HEK293 (cell line): ENCODE measurements around the gene SYN1.

Experiments
- HOXC10 ChIP-seq: sonication (generic); formaldehyde crosslinking; IDR thresholded peaks from 2 replicates; pipeline ENCODE4 v1.8.1; 2023; ENCODE audit warnings: mild to moderate bottlenecking, missing genetic modification reagents
- SP2 ChIP-seq: fragments of 450-650 bp; formaldehyde crosslinking; IDR thresholded peaks from 2 replicates; pipeline ENCODE4 v1.5.1; 2016; ENCODE audit warnings: missing biosample characterization, missing genetic modification characterization
- YY1 ChIP-seq: fragments of 450-650 bp; formaldehyde crosslinking; IDR thresholded peaks from 2 replicates; pipeline ENCODE4 v1.5.1; 2018; ENCODE audit warnings: missing biosample characterization, missing genetic modification characterization
- ZFP37 ChIP-seq: fragments of 450-650 bp; formaldehyde crosslinking; IDR thresholded peaks from 2 replicates; pipeline ENCODE4 v1.5.1; 2016; ENCODE audit warnings: missing biosample characterization, missing genetic modification characterization
- ZNF112 ChIP-seq: fragments of 450-650 bp; formaldehyde crosslinking; IDR thresholded peaks from 2 replicates; pipeline ENCODE4 v1.5.0; 2017; ENCODE audit warnings: missing biosample characterization, missing genetic modification characterization
- ZNF747 ChIP-seq: fragments of 450-650 bp; formaldehyde crosslinking; IDR thresholded peaks from 2 replicates; pipeline ENCODE4 v1.5.1; 2016; ENCODE audit warnings: missing biosample characterization, missing genetic modification characterization
- ZSCAN30 ChIP-seq: fragments of 450-650 bp; IDR thresholded peaks from 2 replicates; pipeline ENCODE4 v1.5.1; 2018; ENCODE audit warnings: missing biosample characterization, mild to moderate bottlenecking, missing genetic modification characterization, moderate library complexity
- TF ChIP-seq, protein P1 (sequence below): fragments of 450-650 bp; formaldehyde crosslinking; IDR thresholded peaks from 2 replicates; pipeline ENCODE4 v1.5.1; 2016; ENCODE audit warnings: missing biosample characterization, missing genetic modification characterization

DNA sequence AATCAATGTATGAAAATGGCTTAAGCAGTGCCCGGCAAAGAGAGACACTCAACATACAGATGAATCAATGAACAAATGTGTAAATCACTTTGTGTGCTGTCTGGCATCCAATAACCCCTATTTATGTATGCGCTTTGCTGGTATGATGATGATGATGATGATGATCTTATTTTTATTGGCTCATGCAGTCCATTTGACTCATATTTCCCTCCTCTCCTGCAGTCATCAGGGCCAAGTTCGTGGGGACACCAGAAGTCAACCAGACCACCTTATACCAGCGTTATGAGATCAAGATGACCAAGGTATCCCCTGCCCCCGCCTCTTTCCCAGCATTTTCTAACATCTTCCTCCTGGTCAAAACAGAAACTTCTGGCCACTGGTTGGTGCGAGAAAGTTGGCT, 34.9 kb downstream of the SYN1 start:
- TF ChIP-seq ZNF112 = no peak
- TF ChIP-seq SP2 (tag by site-specific recombination) = no peak
- TF ChIP-seq, protein P1, sequence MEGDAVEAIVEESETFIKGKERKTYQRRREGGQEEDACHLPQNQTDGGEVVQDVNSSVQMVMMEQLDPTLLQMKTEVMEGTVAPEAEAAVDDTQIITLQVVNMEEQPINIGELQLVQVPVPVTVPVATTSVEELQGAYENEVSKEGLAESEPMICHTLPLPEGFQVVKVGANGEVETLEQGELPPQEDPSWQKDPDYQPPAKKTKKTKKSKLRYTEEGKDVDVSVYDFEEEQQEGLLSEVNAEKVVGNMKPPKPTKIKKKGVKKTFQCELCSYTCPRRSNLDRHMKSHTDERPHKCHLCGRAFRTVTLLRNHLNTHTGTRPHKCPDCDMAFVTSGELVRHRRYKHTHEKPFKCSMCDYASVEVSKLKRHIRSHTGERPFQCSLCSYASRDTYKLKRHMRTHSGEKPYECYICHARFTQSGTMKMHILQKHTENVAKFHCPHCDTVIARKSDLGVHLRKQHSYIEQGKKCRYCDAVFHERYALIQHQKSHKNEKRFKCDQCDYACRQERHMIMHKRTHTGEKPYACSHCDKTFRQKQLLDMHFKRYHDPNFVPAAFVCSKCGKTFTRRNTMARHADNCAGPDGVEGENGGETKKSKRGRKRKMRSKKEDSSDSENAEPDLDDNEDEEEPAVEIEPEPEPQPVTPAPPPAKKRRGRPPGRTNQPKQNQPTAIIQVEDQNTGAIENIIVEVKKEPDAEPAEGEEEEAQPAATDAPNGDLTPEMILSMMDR (tag by site-specific recombination) = no peak
- no peak for TF ChIP-seq HOXC10
- no peak for TF ChIP-seq YY1
- no peak for TF ChIP-seq ZFP37 (tag by site-specific recombination)
- TF ChIP-seq ZSCAN30 = no peak
- no peak for TF ChIP-seq ZNF747 (tag by site-specific recombination)
